NCI-H510A (cell line): ENCODE measurements around the gene CD302.
"Not testable (repeated sequence)": the region's sequence is repeated elsewhere in the genome, so short reads cannot be mapped to it uniquely, and the experiment has no call there.

ENCODE experiments used
- DNase-seq: peaks from one replicate; lab custom pipeline; 2025; lab: John Stamatoyannopoulos, UW

The CD302 gene

GRCh38 chr2:159748089-159748488 is 49.9 kb downstream of the CD302 start:
- DNase-seq, result no peak

DNA sequence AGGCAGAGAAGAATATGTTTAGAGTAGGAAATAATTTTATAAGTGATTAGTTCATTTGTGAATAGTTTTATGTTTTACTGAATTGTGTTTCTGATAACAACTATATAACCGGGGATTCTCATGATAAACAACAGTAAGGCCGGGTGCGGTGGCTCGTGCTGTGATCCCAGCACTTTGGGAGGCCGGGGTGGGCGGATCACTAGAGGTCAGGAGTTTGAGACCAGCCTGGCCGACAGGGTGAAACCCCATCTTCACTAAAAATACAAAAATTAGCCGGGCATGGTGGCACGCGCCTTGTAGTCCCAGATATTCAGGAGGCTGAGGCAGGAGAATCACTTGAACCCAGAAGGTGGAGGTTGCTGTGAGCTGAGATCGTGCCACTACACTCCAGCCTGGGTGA is 52.8 kb downstream of the CD302 start:
- DNase-seq, result not testable (repeated sequence)

- no peak for DNase-seq
Observed at GRCh38 chr2:159744363-159744762, 53.6 kb downstream of the CD302 start.

DNA sequence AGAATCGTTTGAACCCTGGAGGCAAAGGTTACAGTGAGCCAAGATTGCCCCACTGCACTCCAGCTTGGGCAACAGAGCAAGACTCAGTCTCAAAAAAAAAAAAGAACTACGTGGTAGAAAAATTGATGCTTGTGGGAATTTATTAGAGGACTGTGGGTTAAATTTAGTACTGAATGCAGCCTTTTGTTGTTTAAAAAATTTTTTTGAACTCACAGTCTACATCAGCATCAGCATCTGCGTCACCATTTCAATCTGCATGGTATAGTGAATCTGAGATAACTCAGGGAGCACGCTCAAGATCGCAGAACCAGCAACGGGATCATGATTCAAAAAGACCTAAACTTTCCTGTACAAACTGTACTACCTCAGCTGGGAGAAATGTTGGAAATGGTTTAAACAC is 55.2 kb downstream of the CD302 start:
- DNase-seq, result no peak

DNA sequence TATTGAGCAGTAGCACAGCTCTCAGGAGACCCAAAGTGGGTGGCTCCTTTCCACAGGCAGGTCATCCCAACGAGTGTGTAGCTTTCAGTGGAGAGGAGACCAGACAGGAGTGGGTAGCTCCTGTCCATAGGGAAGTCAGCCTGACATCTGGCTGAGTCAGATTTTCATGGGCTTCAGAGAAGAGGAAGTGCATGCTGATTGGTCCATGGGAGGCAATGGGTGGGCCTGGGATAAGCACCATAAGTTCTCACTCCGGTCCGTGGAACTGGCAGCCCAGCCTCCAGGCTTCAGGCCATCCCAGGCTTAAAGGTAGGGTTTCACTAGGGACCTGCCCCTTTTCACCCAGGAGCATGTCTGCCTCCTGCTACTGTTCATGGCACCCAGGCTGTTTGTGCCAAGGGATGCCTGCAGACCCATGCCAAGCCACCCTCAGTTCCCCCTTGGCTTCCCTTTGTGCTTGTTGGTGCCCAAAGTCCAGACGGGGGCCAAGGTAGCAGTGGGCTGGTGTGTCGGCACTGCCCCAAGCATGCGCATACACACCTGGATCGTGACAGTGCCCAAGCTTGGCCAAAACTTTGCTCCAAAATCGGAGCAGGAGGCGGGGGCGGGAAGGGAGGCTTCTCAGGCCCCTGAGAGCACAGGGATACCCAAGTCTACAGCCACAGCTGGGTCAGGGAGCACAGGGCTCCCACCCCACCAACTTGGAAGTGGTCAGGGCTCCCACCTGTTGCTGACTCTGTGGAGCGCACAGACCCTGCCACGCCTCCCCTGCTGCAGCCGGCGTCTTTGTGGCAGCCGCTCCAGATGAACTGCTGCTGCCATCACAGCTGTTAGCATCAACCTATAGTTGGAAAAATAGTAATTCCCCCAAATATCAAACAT is 59.3 kb downstream of the CD302 start:
- DNase-seq, result no peak

- DNase-seq, result no peak
Observed at GRCh38 chr2:159737917-159738296, 60.1 kb downstream of the CD302 start.

GRCh38 chr2:159737292-159737916 is 60.6 kb downstream of the CD302 start:
- DNase-seq, result no peak

DNA sequence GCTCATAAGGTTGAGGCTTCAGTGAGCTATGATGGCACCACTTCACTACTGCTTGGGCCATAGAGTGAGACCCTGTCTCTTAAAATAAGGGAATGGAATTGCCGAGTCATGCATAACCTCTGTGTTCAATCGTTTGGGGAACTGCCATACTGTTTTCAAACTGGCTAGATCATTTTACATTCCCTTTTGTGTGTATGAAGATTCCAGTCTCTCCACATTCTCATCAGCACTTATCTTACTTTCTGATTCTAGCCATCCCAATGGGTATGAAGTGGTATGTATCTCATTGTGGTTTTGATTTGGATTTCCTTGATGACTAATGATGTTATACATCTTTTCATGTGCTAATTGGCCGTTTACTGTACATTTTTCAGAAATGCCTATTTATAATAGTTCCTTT is 62.0 kb downstream of the CD302 start:
- DNase-seq, result no peak

DNA sequence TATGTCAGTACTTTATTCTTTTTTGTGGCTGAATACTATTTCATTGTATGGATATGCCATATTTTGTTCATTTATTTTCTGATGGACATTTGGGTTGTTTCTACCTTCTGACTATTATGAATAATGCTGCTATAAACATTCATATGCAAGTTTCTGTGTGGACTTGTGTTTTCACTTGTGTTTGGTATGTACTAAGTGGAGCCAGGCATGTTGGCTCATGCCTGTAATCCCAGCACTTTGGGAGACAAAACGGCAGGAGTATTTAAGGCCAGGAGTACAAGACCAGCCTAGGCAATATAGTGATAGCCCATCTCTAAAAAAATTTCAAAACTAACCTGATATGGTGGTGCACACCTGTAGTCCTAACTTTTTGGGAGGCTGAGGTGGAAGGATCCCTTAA is 62.4 kb downstream of the CD302 start:
- no peak for DNase-seq

DNA sequence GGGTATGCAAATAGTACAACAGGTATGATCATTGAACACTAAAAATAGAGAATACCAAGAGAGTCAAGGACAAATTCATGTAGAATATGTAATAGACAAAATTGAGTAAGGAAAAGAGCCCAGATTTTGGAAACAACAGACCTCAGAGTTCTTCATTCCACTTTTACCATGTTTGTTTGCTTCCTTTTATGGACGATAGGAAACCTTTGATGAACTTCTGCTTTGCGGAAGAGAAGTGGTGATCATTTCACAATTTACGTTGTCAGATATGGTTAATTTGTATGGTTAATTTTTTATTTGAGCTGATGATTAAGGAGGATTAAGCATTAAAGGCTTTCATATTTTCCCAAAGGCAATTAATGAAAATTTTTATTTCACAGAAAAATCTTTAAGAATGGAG is 69.4 kb downstream of the CD302 start:
- no peak for DNase-seq

DNA sequence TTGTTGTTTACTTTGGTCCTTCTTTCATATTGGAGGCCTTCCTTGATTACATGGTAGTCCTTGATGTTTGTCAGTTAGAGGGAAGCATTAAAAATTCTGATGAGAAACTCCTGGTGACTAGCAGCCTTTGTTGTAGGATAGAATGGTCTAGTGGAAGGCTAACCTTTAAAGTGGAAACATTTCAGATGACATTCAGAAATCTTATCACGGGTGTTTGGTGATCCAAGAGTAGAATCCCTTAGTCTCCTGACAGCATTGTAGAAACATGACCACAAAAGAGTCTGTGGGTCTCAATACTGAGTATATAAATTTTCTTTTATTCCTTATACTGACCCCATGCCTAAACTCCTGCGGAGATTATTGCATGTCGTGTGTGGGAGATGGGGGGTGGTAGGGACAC is 72.3 kb downstream of the CD302 start:
- DNase-seq, result no peak

DNA sequence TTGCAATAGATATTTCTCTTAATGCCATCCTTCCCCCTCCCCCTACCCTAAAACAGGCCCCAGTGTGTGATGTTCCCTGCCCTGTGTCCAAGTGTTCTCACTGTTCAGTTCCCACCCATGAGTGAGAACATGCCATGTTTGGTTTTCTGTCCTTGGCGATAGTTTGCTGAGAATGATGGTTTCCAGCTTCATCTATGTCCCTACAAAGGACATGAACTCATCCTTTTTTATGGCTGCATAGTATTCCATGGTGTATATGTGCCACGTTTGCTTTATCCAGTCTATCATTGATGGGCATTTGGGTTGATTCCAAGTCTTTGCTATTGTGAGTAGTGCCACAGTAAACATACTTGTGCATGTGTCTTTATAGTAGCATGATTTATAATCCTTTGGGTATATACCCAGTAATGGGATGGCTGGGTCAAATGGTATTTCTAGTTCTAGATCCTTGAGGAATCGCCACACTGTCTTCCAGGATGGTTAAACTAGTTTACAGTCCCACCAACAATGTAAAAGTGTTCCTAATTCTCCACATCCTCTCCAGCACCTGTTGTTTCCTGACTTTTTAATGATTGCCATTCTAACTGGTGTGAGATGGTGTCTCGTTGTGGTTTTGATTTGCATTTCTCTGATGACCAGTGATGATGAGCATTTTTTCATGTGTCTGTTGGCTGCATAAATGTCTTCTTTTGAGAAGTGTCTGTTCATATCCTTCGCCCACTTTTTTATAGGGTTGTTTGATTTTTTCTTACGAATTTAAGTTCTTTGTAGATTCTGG is 73.0 kb downstream of the CD302 start:
- not testable (repeated sequence) for DNase-seq

- DNase-seq, result no peak
Observed at GRCh38 chr2:159722580-159722979, 75.4 kb downstream of the CD302 start.

GRCh38 chr2:159720676-159721075 is 77.3 kb downstream of the CD302 start:
- no peak for DNase-seq
